Measurements from ENCODE around the gene PIGR. TPM values are rescaled to one million over a fixed set of nuclear protein-coding genes. Genes with fewer than 3 reads are reported as not detected.
A peak's percentile ranks its signal among the peaks of the same experiment; 100 is the strongest.

PIGR gene
- total and polyA plus RNA-seq, 7 donors, result 0.06 to 0.64 (median 0.48) TPM

DNA sequence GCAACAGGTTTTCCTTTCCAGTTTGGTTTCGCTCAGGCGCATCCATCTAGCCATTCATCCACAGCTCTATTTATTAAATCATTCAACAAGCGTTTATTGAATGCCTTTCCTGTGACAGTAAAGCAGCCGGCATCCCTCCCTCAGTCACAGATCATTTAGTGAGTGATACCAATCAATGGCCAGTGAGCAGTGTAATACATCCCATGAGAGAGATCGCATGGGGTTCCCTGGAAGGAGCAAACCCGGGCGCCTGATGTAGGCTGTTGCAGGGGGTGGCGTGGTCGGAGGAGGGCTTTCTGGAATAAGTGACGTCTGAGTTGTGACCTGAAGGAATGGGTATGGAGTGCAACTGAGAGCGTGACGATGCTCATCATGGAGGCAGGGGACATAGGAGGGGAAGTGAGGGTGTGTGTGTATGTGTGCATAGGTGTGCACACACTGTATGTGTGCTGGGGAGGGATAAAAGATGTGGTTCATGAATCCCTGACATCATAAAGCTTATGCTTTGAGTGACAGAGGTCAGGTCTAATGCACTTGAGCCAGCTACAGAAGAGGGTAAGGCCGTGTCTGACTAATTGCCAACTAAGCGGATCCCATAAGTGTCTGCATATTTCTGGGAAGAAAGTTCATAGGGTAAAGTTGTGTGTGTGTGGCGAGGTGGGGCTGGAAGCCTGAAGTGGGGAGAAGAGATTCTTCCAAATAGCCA is 31.1 kb downstream of the PIGR start:
- intact Hi-C loops (cut with DNase I), result loop anchor here in 1 of 2 donors (10.0 kb wide), 1 partner anchor 440 kb away; the partner anchor contains the start of gene IKBKE
- whole genome bisulfite sequencing, 3 donors, result 79 to 84% (median 81%) methylated on average over 15 of the region's 15 CpGs

GRCh38 chr1:206913766-206914537 is 32.3 kb downstream of the PIGR start:
- WGBS, 3 donors, result 83 to 88% (median 84%) methylated on average over 12 of the region's 12 CpGs
- no peak overlapping the region for H3K4me3 ChIP-seq
- intact Hi-C loops (cut with DNase I), result loop anchor here (2.0 to 10.0 kb wide), 9 partner anchors 107 to 439 kb away; partner anchors contain the start of genes DYRK3 (in 1 of the 2) and IKBKE (in 1 of the 2)
- no peaks in the 10 kb centered on the region for H3K9me3 ChIP-seq
- peaks cover 3% of the 10 kb centered on the region for H3K4me1 ChIP-seq
- peaks cover 0 to 7% (median 0%) of the 10 kb centered on the region in 3 donors for H3K27me3 ChIP-seq (ENCODE audit: insufficient read depth in 3 of 3, low read length in 2 of 3)
- no peak overlapping the region for H3K27ac ChIP-seq
- no peaks in the 10 kb centered on the region for H3K36me3 ChIP-seq (ENCODE audit: insufficient read depth in 1 of 2, low read depth in 1 of 2)
- ATAC-seq, result no peak
- TF ChIP-seq CTCF (IDR thresholded peaks at IDR 0.05), result no peak
- no peak for DNase-seq

More for the DNA sequence above, 31.1 kb downstream of the PIGR start:
- H3K27me3 ChIP-seq (ENCODE audit: insufficient read depth in 3 of 3, low read length in 2 of 3), result peaks cover 0 to 7% (median 0%) of the 10 kb centered on the region in 3 donors
- no peak overlapping the region for H3K4me3 ChIP-seq
- H3K4me1 ChIP-seq, result peaks cover 3% of the 10 kb centered on the region
- H3K36me3 ChIP-seq (ENCODE audit: insufficient read depth in 1 of 2, low read depth in 1 of 2), result no peaks in the 10 kb centered on the region
- ATAC-seq (no peak), DNase-seq (no peak)
- H3K9me3 ChIP-seq, result no peaks in the 10 kb centered on the region
- H3K27ac ChIP-seq, result no peak overlapping the region
- TF ChIP-seq CTCF (IDR thresholded peaks at IDR 0.05), result no peak

- ATAC-seq (peak in 3 of 4 donors; percentile 46 to 77 (median 69)), DNase-seq (peak; percentile 52 to 70)
- WGBS, 3 donors, result 18 to 27% (median 23%) methylated on average over 7 of the region's 7 CpGs
- Histone ChIP-seq H3K36me3 (ENCODE audit: insufficient read depth in 1 of 2, low read depth in 1 of 2) (no peaks in the 10 kb centered on the region), H3K9me3 (no peaks in the 10 kb centered on the region), H3K4me1 (peaks cover 3% of the 10 kb centered on the region), H3K4me3 (no peak overlapping the region), H3K27ac (no peak overlapping the region), H3K27me3 (ENCODE audit: insufficient read depth in 3 of 3, low read length in 2 of 3) (peaks cover 0 to 4% (median 0%) of the 10 kb centered on the region in 3 donors)
- intact Hi-C loops (cut with DNase I), result loop anchor here (2.0 to 10.0 kb wide), 9 partner anchors 105 to 438 kb away; partner anchors contain the start of genes DYRK3 (in 1 of the 2) and IKBKE (in 1 of the 2)
- peak; percentile 87 for TF ChIP-seq CTCF (IDR thresholded peaks at IDR 0.05)
Observed at GRCh38 chr1:206912445-206913095, 33.7 kb downstream of the PIGR start.

DNA sequence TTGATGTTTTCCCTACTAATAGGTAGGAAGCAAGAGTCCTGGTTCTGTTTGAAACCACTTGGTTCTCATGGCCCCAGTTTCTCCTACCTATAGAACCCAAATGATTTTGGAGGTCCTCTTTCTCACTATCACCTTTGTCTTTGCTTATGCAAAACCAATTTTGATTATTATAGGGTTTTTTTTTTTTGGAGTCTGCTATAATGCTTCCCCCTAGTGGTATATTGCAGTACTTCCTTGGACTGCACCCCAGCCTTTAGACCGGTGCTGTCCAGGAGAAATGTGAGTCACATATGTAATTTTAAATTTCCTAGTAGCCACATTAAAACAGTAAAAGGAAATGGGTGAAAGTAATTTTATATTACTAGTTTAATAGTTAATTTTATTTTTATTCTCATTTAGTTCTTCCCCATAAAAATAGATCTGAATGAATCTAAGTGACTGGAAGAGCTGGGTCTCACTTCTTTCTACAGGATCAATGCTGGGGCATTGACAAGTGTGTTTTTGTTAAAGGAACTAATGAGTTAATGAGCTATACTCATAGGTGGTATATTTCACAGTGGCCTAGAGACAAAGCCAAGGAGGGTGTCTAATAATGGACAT is 35.1 kb downstream of the PIGR start:
- no peaks in the 10 kb centered on the region for H3K9me3 ChIP-seq
- no peaks in the 10 kb centered on the region for H3K36me3 ChIP-seq (ENCODE audit: insufficient read depth in 1 of 2, low read depth in 1 of 2)
- no peak overlapping the region for H3K27ac ChIP-seq
- peak; percentile 56 to 84 (median 68) for ATAC-seq
- DNase-seq, result no peak
- intact Hi-C loops (cut with DNase I), result loop anchor here (2.0 to 10.0 kb wide), 7 partner anchors 46 to 436 kb away; partner anchors contain the start of genes IKBKE (in 1 of the 2) and IL20 (in 1 of the 2)
- no peak overlapping the region for H3K4me3 ChIP-seq
- H3K27me3 ChIP-seq (ENCODE audit: insufficient read depth in 3 of 3, low read length in 2 of 3), result peaks cover 0 to 4% (median 0%) of the 10 kb centered on the region in 3 donors
- peak; percentile 92 for TF ChIP-seq CTCF (IDR thresholded peaks at IDR 0.05)
- H3K4me1 ChIP-seq, result peaks cover 3% of the 10 kb centered on the region
- WGBS, 3 donors, result 0 to 2% (median 0%) methylated on average over 1 of the region's 1 CpG
